ENCODE data around the gene CENPU.
"Not testable (repeated sequence)": the region's sequence is repeated elsewhere in the genome, so short reads cannot be mapped to it uniquely, and the experiment has no call there.

Gene CENPU, protein sequence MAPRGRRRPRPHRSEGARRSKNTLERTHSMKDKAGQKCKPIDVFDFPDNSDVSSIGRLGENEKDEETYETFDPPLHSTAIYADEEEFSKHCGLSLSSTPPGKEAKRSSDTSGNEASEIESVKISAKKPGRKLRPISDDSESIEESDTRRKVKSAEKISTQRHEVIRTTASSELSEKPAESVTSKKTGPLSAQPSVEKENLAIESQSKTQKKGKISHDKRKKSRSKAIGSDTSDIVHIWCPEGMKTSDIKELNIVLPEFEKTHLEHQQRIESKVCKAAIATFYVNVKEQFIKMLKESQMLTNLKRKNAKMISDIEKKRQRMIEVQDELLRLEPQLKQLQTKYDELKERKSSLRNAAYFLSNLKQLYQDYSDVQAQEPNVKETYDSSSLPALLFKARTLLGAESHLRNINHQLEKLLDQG

DNA sequence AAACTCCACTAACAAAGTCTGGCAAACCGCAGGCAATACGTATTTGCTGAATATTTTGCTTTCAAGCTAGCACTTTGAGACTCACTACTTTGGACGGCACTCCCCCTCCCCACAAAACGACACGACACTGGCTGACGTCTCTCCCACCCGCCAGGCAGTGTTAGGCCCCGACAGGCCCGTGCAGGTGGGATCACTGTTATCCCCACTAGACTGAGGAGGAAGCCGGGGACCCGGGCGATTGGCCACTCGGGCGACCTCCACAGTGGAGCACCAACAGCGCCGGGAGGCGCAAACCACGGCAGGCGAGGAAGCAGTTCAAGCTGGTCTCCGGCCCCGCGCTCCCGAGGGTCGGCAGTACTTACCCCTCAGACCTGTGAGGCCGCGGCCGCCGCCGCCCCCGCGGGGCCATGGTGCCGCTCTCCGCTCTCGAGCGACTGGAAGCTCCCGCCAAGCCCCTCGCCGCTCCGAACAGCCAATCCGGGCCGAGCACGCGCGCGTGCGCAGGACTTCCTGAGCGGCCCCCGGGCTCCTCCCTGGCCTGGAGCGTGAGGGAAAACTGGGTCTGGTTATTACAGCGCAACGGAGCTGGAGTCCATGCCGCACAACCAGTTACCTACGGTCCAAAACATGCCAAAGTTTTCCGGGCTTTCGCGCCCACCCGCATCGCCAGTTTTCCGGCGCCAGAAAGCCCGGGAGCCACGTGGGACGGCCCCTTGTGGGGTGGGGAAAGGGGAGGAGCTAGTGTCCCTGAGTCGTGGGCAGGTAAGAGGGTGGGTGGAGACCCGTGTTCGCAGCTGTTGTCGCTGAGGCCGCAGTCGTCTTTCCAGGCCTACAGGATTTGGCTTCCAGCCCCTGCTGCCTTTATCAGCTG lies at the start of gene CENPU:
TSS of gene CENPU (minus strand) at position 443 of the 871 bp plus-strand sequence. CDS start at position 409, 34 bp downstream.
- DNase-seq, result peak; percentile 95

DNA sequence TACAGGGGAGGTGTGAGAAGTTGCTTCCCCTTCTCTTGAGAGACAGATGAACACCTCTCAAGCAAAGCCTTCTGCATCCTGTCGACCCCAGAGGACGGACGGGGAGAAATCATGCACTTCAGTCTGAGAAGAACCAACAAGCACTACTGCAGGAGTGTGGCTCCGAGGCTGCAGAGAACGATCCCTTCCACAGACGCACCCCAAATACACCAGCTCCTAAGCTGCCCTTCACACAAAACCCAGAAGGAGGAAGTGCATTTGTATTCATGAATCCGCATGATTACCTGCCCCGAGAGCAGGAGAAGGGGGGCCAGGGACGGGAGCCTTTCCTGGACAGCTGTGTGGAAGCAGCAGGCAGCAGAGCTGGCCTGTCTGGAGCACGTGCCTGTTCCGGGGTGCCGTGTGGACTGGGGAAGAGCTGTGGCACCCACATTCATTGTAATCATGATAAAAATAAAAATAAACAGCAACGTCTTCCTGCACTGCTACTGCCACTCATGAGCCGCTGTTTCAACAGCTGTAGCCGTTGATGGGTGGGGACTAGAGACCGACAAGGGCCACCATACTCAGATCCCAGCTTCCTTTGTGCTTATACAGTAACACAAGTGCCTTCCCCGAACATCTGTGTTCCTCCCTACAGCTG lies 49.0 kb upstream of the CENPU start:
- DNase-seq, result no peak

DNA sequence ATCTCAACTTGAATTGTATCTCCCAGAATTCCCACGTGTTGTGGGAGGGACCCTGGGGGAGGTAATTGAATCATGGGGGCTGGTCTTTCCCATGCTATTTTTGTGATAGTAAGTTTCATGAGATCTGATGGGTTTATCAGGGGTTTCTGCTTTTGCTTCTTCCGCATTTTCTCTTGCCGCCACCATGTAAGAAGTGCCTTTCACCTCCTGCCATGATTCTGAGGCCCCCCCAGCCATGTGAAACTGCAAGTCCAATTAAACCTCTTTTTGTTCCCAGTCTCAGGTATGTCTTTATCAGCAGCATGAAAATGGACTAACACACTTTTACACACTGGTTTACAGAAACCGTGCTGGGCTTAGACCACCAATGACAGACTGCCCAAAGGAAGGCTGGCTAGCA lies 45.3 kb upstream of the CENPU start:
- not testable (repeated sequence) for DNase-seq

DNA sequence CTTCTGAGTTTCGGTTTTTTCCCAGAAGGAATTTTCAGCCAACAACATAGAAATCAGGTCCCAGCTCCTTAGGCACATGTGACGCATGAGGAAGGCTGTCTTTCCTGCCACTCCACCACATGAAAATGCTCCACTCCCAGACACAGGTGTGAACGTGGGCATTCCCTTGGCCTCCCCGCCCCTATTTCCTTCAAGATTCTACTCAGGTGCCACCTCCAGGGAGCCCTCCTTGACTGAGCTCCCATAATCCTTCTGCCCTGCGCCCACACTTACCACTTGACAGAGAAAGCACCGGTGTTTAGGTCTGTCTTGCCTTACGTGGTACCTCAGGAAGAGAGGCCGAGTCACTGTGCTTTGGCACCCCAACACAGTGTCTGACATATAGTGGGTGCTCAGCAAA lies 44.4 kb upstream of the CENPU start:
- no peak for DNase-seq

DNA sequence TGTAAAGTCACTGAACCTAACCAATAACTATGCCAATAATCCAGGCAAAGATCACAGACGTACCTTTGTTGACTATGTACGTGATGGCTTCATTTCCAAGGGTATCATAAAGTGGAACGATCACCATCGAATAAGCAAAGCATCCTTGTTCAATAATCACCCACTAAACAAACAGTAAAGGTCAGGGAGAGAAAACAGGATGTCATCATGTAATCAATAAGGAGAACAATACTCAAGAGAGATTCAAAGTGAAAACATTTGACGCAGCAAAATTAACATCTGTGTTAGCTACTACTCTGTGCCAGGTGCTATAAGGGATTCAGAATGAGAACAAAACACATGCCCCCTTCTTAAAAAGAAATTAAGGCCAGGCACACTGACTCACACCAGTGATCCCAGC lies 42.9 kb upstream of the CENPU start:
- no peak for DNase-seq

DNA sequence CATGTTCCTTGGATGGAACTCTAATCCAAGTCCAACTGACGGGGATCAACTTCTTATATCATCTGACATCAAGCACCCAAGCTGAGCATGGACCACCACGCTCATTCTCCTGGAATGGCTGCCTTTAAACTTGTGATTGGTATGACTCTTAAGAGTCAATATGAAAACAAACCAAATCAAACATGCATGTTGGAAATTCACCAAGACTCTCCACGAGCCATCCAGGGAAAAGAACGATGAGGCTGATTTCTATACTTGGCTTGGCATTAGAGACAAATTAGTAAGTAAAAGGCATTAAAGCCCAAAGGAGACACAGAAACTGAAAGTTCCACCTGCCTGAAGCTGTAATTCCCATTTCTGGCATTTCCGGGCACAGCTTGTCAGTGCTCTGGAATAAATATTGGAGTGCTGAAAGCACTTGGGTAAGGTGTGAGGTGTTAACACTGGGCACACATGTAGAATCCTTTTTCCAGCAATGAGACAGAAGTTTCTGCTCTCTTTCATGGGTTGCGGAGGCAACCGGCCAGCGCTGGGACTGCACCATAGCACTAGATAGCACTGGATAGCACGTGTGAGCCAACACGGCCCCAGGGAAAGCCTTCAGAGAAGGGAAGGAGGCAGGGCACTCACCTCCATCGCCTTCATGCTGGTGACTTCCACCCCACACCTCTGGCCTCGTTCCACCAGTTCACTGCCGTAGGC lies 42.1 kb upstream of the CENPU start:
- no peak for DNase-seq

DNA sequence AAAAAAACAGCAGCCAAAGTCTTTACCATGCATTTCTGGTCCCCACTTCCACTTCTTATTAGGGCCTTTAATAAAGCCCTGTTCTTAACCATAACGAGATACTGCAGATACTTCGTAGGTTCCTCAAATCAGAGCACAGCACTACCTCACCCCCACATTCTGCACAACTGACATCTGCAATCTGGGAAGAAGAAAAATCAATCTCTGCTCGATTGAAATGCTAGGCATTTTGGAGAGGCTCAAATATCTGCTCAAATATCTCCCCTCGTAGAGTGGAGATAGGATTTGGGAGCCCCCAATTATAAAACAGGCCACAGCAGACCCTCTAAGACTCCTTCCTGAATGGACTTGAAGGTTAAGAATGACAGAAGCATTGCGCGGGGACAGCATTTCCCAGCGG lies 40.3 kb upstream of the CENPU start:
- no peak for DNase-seq

DNA sequence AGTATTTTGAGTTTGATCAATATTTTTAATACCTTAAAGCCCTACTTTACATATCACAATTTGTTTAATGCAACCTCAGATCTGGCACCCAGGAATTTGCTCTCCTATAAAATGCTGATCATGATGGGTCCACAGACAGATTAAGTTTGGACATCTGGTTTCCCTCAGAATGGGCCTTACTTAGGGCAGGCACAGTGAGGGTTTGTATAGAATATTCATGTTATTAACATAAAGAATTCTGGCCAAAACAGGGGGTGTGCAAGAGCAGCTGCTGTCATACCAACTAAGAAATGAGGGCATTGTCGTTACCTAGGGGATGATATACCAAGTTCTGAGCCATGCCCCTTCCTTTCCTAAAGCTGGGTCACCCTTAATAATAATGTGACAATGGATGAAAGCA lies 37.5 kb upstream of the CENPU start:
- DNase-seq, result no peak

DNA sequence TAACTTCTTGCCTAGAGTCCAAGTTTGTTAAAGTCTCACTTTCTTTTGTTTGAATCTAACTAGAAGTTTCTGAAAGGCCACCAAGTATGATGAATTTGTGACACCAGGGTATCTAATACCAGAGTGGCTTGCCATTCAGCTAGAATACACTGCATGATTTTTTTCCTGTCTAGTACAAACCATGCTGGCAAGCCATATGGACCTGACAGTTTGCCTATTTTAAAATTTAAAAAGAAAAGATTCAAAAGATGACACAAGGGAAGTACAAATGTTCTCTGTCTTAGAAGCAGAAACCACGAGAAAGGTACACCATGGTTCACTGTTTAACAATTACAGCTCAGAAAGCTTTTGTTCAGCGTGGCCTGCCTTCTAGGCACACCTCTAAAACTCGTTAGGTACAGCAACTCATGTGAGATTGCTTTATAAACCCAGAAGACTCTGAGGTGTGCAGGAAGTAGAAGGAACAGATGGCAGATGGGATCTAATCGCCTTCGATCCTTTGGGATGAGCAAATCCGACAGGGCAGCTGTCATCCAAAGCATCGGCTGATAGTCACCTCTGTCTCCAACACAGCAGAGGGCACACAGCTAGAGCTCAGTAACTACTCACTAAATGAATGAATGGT lies 35.4 kb upstream of the CENPU start:
- DNase-seq, result no peak

DNA sequence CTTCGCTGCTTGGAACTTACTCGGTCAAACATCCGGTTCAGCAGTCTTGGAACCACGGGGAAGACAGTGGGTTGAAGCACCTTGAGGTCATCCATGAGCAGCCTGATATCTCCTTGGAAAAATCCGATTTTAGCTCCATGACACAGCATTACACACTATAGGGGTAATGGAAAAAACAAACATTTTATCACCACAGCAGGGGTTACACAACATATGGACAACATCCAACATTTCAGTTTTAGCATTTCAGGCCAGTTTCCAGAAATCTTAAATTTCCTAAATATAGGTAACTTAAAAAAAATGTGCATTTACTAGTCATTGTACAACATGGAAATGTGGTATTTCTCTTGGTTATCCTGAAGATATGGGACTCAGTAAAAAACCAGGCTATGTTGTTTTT lies 34.4 kb upstream of the CENPU start:
- no peak for DNase-seq

DNA sequence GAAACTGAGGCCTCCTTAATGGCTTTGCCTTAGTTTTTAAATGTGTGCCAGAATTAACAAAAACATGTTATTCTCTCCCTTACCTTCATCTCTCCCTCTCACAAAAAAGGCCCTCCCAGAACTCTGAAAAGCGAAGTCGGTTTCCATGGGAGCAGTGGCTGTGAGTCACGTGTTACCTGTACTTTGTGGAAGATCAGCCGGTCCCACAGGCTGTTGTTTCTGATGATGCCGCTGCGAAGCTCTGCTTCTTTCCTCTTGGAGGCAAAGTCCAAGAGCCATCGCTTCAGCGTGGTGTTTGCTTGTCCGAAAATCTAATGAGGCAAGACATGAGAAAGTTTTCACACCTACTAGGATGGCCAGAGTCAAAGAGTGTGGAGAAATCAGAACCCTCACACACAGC lies 32.5 kb upstream of the CENPU start:
- no peak for DNase-seq

DNA sequence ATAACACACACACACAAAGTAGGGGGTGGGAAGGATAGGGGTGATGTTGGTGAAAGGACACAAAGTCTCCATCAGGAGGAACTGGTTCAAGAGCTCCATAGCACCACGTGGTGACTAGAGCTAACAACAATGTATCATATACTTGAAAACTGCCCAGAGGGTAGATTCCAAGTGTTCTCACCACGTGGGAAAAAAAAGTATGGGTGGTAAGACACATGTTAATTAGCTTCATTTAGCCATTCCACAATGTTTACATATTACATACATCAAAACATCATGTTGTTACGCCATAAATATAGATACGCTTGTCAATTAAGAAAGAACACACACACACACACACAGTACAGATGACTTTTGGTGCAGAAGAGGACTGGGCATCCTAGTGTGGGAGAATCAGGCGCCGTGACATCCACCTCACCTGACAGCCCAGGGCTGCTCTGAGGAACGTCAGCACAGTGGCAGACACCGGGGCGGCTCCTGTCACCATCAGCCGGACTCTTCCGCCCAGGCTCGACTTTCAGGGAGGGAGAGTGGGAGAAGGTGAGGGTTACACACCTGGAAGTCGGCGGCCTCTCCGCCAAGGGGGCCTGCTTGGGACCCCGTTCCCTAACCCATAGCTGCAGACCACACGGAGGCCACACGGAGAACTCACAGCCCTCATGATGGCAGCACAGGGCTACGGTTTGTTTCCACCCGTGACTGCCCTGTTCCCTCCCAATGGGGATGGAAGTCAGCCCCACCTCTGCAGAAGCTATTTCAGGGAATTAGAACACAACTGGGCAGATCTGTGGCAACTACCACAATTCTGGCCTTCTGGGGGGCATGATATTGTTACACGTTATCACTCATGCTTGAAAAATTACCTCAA lies 31.8 kb upstream of the CENPU start:
- DNase-seq, result no peak

DNA sequence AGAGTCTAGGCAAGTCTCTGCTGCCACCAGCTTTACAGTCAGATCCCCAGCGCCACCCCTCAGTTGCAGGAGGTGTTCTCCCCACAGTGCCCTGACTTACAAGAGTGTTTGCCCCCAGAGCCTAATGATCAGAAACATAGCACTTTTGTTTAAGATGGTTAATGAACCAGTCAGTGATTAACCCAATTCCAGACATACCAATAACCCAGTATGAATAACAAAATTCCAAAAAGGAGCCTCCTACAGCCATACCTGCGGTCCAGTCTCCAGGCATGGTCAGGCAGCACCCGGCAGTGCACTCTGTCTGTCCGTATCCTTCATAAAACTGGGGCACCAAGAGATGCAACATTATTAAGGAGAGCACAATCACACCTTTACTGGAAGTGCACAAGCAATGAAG lies 30.7 kb upstream of the CENPU start:
- DNase-seq, result no peak

DNA sequence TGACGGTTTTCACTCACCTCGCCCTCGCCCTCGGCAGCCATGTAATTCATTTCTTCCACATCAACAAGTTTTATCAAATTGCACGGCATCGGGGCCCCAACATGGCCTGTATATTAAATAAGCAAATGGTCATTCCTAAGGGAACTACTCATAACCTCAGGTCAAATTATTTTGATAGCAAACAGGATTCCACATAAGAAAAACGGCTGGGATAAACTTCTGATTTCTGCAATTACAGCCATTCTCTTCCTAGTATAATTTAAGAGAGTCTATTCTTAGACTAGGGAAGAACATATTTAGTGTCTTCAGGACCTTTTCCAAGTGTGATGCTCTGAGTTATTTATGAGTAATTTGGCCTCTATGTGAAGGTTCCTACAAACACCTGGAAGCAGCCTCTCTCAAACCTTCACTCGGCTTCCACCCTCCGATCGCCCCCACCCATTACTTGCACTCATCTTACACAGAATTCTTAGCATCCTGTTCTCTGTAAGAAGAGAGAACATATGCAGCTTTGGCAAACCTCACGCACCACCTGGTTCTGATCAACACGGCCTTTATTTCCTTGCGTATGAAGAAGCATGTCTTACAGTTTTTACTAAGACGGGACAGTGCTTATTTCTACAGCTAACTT lies 29.4 kb upstream of the CENPU start:
- no peak for DNase-seq

DNA sequence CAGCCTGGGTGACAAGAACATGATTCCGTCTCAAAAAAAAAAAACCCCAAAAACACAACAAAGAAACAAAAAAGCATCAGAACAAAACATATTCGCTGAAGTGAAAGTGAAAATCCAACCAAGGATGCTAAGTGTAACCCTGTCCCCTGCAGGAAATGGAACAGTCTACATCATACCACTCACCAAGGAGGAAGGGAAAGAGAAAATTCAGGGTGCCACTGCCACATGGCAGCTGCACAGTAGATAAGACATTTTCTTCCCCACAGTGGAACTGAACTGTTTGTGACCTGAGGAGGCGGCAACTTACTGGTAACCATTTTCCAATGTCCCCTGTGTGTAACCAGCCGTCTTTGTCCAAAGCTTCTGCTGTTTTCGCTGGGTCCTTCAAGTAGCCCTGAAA lies 28.2 kb upstream of the CENPU start:
- DNase-seq, result peak; percentile 34

DNA sequence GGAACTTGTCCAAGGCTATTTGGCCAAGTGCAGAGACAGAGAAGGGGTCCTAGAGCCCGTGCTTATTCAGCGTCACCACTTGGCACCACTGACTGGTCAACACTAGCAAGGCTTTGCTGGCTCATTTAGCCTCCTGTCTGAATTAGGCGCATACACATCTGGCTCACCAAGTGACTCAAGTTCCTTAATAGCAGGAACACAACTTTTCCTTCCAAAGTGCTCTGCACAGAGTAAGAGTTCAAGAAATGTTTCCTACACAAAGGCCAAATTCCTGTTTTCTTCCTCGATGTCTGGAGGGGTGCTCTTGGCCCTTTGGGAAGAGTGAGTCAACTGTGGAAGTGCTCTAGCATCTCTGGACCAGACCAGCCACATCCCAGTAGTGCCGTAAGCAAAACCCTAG lies 26.8 kb upstream of the CENPU start:
- no peak for DNase-seq

DNA sequence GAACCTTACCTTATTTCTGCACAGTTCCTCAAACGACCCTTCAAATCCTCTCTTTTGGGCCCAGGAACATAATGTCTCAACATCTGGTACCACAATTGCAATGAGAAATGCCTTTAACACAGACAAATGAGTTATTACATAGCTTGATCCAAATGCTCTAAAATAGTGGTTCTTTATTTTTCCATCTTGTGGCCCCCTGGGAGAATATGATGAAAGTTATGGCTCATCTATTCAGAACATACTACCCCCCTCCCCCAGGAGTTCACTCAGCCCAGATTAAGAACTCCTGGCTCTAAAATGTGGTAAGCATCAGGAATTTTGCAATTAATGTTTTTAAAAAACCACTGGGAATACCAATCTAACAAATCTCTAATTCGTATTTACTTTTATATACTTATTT lies 23.9 kb upstream of the CENPU start:
- DNase-seq, result no peak

DNA sequence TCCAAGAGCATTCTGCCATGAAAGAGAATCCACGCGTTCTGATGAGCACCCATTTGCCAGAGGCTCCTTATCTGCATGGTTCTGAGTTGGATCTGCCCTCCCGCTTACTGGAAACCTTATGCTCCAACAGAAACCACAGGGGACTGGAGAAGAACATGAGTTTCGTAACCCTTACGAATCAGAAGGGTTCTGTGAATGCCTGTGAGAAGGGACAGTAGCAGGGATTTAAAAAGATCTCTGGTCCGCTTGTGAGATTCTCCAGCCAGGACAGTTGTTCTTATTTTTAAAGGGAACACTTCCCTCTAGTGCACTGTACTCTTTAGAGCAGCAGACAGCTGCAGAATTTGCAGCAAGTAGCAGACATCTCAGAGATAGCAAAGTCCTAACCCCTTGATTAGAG lies 22.5 kb upstream of the CENPU start:
- no peak for DNase-seq

DNA sequence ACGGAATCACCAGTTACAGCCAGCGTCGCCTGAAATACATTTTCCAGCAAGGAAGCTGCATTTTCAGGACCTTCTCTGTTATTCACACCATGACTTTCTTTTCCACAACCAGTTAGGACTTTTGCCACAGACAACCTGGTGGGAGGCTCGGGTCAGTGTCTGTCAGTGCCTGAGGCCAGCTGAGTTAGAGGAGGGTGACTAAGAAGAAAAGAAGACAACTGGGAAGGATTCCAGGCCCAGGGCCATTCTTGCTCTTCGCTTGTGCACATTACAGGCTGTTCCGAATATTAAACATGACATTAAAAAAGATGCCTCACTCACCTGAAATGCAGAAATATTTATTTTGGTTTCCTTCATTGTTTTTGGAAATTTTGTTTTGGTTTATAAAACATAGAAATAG lies 21.4 kb upstream of the CENPU start:
- DNase-seq, result no peak

DNA sequence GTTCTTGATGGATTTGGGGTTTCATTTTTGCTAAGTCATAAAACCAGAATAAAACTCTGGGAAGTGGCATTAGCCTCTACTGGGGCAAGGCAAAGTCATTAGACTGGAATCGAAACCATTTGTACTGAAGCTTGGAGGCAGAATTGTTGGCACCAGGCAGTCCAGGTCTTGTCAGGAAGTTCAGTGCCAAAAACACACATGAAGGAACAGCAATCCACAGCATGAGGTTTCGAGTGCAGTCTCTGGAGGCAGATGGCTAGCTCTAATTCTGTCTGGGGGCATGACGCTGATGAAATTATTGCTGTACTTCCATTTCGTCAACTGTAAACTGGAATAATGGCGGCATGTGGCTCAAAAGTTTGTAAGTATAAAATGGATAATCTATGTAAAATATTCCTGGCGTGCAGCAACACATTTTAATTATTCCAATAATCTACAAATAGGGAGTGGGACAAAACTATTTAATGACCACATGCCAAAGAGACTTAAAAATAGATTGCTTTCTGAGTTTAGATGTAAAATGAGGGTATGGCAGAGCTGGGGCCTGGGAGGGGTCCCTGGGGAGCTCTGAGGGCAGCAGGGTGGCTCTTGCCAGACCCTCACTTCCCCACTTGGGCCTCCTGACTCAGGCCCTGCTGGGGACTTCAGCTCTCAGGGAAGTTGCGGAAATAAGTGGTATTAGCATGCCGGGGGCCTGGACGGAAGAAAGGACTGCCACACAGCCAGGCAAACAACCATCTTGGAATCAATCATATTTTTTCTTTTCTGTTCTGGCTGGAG lies 18.8 kb upstream of the CENPU start:
- DNase-seq, result no peak

Measured in stimulated activated CD4-positive, alpha-beta T cell treated with anti-CD3 and anti-CD28 coated beads, Interleukin-15, amount 100 ng/mL, for 24 hours (primary cell).